Left forelimb (tissue), 1 donor: ENCODE data around the gene DUSP9.
A peak's percentile ranks its signal among the peaks of the same experiment; 100 is the strongest.

ENCODE experiments used
- DNase-seq: peaks from one replicate; pipeline ENCODE4 v3.0.0-alpha.2; 2018; ENCODE audit warnings: low spot score

The DUSP9 gene

DNA sequence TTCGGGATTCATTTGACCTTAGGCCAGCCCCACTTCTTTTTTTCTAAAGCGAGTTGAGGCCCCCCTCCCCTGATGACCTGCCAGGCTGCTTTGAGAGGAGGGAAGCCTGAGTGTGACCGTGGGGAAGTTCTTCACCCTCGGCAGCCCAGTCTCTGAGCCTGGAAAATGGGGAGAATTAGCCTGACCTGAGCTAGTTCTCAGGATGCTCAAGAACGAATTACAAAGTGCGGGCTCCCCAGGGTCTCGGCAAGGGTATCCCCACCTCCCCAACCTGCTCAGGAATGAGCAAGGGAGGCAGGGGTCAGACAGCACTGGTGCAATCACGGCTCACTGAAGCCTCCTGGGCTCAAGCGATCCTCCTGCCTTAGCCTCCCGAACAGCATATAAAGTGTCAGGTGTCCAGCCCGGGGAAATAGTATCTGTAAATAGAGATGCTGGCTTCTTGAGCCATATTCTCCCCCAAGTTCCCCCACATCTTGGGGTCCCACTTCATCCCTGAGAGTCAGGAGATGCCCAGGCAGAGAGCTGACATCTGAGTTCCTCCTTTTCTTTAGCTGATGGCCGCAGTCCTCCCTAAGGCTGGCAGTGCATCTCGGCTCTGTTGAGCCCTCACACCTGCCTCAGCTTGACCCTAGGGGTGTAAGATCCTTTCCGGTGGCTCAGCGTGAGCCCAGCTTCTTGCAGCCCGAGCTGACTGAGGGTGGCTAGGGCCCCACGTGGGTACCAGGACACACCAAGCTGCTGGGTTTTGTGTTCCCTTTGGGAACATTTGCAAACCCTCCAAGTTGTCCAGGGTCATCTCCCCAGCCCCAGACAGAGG is 1.6 kb downstream of the DUSP9 start:
- peak; percentile 12 for DNase-seq

DNA sequence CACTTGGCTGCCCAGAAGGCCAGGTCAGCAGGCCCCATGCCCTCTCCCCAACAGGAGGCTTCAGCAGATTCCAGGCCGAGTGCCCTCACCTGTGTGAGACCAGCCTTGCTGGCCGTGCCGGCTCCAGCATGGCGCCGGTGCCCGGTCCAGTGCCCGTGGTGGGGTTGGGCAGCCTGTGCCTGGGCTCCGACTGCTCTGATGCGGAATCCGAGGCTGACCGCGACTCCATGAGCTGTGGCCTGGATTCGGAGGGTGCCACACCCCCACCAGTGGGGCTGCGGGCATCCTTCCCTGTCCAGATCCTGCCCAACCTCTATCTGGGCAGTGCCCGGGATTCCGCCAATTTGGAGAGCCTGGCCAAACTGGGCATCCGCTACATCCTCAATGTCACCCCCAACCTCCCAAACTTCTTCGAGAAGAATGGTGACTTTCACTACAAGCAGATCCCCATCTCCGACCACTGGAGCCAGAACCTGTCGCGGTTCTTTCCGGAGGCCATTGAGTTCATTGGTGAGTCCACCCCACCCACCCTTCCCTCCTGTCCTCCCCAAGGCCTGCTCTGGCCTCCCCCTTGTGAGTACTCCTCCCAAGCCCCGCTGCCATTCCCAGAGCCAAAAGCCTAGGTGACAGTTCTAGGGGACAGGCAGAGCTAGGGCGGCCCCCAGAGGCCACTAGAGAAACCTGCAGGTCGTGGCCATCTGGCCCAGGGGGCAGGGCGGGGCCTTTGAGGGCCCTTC is 2.3 kb downstream of the DUSP9 start:
- peak; percentile 26 for DNase-seq

DNA sequence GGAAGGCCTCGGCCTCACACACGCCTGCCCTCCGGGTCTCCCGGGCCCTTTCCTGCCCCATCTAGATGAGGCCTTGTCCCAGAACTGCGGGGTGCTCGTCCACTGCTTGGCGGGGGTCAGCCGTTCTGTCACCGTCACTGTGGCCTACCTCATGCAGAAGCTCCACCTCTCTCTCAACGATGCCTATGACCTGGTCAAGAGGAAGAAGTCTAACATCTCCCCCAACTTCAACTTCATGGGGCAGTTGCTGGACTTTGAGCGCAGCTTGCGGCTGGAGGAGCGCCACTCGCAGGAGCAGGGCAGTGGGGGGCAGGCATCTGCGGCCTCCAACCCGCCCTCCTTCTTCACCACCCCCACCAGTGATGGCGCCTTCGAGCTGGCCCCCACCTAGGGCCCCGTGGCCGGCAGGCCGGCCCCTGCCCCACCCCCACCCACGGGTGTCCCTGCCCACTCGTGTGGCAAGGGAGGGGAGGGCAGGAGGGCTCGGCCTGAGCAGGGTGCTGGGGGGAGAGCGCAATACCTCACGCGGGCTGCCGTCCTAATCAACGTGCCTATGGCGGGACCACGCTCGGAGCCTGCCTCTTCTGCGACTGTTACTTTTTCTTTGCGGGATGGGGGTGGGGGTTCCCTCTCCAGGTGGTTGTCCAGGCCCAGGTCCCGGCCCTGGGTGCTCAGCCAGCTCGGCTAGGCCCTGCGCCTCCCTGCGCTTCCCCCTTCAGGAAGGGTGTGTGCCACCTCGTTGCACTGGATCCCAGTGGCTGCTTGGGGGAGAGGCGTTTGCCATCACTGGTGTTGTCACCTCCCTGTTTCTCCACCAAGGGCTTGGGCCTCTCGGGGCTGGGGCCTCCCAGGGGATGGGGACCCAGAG is 3.1 kb downstream of the DUSP9 start:
- no peak for DNase-seq

DNA sequence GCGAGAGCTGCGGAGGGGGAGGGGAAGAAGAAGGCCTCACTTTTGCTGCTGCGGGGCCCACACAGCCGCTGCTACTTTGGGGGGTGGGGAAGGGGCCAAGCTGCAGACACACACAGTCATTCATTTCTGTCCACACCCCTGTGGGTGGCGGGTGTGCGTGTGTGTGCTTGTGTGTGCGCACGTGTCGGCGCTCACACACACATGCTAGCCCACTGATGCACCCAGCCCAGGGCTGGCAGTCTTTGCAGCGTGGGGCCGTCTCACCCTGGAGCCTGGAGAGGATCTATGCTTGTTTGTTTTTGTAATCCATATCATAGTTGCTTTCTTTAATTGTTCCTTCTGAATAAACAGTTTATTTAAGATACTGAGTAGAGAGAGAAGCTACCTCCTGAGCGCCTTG is 4.0 kb downstream of the DUSP9 start:
- DNase-seq = no peak

DNA sequence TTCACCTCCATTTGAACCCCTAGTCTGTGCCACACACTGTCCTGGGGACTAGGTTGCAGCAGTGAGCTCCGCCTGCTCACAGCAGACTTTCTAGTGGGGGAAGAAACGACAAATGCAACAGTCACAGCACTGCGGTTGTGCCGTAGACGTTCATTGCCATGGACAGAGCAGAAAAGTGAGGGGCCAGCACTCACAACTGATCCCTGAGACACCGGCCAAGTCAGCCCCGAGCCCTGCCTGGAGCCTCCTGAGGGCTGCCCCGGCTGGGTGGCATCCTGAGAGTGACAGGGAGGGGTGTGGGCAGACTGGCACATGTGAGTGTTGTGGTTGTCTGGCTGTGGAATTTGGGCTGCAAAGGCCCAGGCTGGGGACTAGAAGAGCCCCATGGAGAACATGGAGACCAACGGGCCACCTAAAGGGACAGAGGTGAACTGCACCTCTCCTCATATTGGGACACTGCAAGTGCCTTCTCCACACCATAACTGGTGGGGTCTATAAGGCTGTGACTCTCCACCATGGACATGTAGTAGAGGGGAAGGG is 4.6 kb downstream of the DUSP9 start:
- DNase-seq = no peak

DNA sequence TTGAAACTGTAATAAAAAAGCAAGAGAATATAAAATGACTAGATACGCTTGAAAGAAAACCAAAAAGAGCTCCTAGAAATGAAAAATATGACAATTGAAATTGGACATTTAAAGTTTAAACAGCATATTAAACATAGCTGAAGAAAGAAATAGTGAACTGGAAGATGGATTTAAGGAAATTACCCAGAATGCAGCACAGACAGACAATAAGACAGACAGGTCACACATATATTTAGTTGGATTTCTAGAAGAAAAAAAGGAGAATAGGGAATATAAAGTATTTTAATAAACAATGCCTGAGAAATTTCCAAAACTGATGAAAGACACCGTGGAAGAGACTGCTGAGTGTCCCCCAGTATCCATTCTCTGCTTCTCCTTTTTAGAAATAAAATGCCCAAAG is 6.6 kb downstream of the DUSP9 start:
- DNase-seq = no peak

DNA sequence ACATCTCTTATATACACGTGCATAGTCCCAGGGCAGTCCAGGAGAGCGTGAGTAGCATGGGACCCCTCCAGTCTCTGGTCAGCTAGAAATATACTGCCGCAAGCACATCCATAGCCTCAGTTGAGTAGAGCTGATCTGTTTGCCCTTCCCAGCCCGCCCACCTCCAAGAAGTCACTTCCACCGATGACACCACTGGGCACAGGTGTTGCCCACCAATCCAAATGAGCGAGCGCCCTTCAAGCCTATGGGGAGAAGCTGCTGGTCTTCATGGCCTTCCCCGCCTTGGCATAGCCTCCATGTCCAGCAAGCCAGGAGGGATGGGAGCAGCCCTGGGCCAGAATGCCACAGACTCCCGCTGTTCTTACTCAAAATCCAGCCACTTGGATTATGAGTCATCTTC is 10.2 kb downstream of the DUSP9 start:
- DNase-seq = no peak

DNA sequence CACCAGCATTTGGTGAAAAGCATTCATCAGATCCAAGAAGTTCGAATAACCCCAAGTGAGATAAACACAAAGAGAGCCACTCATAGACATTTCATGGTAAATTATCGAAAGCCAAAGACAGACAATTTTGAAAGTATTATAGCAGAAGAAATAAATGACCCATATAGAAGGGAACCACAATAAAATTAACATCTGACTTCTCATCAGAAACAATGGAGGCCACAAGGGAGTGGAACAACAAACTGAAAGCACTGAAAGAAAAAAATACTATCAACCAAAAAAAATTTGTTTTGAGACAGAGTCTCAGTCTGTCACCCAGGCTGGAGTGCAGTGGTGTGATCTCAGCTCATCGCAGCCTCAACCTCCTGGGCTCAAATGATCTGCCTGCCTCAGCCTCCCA is 12.3 kb downstream of the DUSP9 start:
- no peak for DNase-seq

DNA sequence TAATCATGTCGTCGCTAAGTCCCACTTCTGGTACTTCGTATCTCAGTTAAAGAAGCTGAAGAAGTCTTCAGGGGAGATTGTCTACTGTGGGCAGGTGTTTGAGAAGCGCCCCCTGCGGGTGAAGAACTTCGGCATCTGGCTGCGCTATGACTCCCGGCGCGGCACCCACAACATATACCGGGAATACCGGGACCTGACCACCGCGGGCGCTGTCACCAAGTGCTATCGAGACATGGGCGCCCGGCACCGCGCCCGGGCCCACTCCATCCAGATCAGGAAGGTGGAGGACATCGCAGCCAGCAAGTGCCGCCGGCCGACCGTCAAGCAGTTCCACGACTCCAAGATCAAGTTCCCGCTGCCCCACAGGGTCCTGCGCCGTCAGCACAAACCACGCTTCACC is 15.3 kb downstream of the DUSP9 start:
- DNase-seq = no peak

DNA sequence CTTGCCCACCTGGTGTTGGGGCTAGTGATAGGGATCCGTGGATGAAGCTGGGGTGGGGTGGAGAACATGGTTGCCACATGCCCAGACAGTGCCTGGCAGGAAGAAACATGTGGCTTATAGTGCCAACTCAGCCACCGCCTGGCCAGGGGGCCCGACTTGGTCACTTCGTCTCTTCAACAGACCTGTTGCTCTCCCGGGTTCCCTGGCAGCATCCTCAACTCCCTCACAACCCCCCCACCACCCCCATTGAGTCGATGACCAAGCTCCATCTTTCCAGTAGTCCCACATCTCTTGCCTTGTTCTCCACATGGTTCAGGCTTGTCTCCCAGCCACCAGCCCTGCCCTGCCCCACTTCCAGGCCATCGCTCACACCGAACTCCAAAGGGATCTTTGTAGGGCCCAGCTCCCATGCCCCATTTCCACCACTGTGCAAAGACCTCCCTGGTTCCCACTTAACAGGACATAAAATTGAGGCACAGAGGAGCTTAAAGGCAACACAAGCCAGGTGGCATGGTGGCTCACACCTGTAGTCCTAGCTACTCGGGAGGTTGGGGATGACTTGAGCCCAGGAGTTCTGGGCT is 18.8 kb downstream of the DUSP9 start:
- no peak for DNase-seq

DNA sequence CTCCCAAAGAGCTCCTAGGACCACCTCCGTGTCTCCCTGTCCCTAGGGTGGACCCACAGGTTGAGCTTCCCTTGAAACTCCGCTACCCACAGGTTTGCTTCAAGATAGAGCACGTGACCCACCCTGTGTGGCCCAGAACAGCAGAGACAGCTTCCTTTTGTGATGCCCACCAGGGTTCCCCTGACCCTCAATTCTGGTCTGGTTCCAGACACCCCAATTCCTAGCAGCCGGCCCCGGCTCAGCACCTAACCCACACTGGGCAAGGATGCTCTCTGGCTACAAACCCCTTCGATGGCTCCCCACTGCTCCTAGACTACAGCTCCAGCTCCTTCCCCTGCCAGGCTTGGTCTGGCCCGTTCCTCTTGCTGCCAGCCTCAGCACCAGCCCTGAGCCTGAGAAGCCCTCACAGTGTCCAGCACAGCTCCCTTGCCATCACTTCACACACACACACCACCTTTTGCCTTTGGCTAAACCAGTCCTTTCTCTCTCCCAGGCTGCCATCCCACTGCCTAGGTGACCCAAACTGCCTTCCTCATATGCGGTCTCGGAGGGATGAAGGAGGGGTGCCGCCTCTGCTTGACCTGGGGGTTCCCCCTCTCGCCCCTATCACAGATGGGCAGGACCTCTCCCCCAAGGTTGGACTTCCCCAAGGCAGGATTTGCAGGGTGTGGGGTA is 20.4 kb downstream of the DUSP9 start:
- no peak for DNase-seq

DNA sequence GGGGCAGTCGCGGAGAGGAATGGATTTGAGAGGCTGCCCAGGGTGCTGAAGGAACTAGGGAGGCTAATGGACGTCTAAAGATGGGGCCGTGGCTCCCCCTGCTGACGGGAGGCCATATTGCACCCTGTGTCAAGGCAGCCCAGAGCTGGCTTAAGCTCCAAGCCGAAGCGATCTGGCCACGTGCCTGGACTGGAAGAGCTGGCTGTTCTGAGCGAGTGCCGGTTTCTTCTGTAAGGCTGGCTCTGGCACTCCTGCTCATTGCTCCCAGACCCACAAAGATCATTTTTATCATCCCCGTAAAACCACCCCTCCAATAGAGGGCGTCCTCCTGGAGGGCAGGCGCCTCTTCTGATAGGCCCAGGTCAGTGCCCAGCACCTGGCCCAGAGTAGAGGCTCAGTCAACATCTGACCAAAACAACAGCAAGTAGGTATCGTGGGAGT is 21.0 kb downstream of the DUSP9 start:
- peak; percentile 82 for DNase-seq

DNA sequence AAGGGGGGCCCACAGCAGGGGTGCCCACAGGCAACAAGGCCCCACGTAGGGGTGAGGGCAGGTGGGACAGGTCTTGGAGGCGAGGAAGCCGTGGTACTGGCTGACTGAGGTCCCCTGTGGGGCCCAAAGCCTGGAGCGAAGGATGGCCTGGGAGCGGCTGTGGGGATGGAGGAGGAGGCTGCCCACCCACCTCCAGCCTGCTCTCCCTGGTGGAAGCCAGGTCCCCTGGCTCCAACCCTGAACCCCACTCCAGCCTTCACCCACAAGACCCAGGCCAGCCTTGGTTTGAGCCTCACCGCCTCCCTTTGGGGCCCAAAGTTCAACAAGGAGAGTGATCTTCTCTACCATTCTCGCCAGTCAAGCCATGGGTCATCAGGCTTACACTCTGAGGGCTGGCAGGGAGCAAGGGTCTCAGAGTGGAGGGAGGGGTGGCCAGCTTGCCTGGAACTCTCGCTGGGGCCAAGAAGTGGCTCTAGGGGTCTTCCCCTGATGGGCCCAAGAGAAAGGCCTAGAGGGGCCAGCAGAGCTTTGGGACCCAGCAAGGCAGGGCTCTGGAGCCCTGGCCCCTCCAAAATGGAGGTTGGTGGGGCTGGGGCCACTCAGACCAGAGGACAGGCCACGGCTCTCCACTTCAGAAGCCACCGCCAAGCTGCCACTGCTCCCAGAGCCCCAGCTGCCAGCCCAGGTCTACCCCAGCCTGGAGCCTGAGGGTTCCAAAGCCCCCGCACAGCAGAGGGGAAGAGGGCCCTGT is 21.6 kb downstream of the DUSP9 start:
- no peak for DNase-seq

DNA sequence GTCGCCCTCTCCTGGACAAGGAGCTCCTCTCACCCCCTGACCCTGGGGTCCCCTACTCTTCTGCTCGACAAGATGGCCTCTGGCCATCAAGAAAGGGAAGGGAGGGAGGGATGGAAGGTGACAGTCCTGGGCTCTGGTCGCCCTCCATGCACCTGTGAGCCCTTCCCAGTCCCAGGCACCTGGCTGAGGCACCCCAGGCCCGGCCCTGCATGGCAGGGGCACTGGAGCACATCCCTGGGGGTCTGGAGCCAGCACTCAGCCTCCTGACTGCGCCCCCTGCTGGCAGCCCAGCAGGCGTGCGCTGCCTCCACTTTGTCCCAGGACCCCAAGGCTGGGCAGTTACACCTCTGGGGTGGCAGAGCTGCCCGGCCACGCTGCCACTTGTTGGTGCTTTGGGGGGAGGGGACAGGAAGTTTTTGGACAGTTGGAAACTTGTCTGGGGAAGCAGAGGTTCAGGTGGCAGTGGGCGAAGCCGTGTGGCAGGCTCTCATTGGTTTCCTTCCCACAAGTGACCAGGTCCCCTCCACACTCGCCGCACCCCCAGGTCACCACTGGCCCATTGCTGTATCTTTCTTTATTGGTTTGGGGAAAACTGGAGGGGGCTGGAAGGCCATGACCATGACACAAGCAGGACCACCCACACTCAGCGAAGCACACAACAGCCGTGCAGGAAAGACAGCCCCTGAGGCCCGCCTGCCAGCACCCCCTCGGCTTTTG is 22.3 kb downstream of the DUSP9 start:
- no peak for DNase-seq

DNA sequence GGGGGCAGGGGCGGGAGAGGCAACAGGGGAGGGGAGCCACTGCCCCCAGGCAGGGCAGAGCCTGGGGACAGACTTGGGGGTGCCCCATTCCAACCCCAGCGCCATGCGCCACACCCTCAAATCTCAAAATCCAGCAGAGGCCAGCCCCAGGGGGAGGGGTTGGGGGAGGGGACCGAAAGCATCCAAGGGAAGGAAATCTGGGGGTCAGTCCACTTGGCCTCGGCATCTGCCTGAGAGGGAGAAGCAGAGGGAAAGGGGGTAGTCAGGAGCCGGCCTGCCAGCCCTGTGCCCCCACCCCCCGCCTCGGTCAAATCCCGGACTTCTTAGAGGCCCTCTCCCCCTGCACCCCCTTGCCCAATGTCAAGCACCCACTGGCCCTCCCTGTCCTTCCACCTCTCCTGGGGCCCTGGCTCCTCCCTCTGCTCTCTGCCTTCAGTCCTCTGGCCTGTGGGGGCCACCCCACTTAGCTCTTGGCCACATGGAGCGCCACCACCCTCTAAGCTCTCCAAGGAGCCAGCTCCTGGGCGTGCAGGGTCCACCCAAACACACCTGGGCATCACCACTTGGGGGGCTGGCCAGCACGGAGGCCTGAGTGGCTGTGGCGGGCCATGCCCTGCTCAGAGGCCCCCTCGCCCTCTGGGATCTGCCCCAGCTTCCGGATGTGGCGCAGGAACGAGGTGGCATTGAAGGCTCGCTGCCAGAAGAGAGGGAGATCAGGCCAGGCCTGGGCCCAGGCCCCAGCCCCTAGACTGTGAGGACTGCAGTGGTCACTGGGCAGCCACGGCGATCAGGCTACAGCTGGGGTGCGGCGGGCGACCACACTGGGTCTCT is 23.1 kb downstream of the DUSP9 start:
- no peak for DNase-seq

DNA sequence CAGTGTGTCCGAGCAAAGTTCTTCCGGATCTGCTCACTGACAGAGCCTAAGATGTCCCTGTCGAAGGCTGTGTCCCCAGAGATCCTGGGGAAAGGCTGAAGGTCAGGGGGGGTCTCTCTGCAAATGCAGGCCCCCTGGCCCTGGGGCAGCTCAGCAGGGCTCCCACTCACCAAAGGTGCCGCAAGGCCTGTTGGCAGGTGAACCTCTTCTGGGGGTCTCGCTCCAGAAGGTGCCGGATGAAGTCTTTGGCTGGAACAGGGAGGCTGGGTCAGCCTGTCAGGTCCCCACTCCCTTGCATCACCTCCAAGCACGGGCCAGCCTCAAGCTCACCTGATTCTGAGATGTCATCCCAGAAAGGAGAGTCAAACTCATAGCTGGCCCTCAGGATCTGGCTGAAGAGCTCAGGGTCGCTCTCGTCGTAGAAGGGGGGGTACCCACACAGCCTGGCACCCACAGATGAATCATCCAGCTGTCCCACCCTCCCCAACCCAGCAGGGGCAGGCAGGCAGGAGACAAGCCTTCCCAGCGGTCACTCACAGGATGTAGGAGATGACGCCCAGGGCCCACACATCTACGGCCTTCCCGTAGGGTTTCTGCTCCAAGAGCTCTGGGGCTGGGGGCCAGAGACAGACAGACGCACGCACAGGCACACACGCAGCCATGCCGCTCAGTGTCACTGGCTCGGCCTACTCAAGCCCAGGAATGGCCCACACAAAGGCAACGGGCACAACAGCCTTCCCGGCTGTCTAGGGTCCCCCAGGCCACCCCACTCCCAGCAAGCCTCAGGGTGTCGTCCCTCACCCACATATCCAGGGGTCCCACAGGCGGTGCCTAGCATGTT is 24.0 kb downstream of the DUSP9 start:
- DNase-seq = no peak

DNA sequence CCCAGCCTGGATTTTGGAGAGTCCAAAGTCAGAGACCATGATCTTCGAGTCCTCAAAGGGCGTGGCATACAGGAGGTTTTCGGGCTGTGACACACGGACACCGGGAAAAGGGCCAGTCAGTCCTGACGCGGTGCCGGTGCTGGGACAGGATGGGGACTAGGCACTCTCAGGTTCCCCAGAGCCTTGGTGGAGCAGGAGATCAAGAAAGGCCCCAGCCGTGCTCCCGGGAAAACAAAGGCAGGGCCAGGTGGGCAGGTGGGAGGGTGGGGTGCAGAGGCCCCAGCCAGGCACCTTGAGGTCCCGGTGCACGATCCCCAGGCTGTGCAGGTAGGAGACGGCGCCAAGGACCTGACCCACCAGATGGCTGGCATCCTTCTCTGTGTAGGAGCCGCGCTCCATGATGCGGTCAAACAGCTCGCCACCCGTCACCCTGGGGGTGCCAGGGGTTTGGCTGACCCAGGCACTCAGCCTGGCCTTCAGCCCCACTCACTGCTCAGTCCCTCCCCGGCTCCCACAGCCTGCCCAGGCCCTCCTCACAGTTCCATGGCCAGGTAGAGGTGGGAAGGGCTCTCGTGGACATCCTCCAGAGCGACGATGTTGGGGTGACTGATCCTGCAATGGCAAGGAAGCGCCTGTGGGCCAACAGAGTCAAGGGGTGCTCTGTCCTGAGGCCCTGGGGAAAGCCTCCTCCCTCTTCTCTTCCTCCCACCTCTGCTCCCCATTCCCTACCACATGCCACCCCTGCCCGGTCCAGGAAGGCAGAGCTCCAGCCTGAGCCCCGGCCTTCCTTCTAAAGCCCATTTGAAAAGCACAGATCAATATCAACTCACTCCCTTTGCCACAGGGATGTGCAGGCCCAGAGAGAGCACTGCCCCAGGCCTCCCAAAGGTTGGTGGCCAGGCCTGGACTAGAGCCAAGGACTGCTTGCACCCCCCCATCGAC is 24.9 kb downstream of the DUSP9 start:
- DNase-seq = no peak
